ENCODE results near the gene GPBAR1. TPM values are rescaled to one million over a fixed set of nuclear protein-coding genes. Genes with fewer than 3 reads are reported as not detected.
A peak's percentile ranks its signal among the peaks of the same experiment; 100 is the strongest.

GPBAR1 gene
- total and polyA plus RNA-seq, 7 experiments from 2014 or later = 0.15 to 12.9 (median 1.8) TPM

- Mint-ChIP-seq H3K4me3 (peak overlapping the region in 3 of 10 donors; percentile 44 to 58 (median 50)), H3K9me3 (no peaks in the 10 kb centered on the region), H3K36me3 (peaks cover 4 to 30% (median 7%) of the 10 kb centered on the region in 5 donors), H3K4me1 (peaks cover 21 to 55% (median 43%) of the 10 kb centered on the region in 7 donors), H3K27ac (peak overlapping the region in 6 of 9 donors; percentile 49 to 91 (median 82)), H3K27me3 (no peaks in the 10 kb centered on the region)
- H3K27me3 ChIP-seq (ENCODE audit: control insufficient read depth in 2 of 2, insufficient read depth in 2 of 2, low read length in 2 of 2) = no peaks in the 10 kb centered on the region
- peaks cover 12 to 65% (median 28%) of the 10 kb centered on the region in 3 experiments for H3K36me3 ChIP-seq (ENCODE audit: control insufficient read depth in 2 of 3, insufficient read depth in 3 of 3, low read length in 3 of 3)
- ChIA-PET CTCF (interaction anchor here (0.6 to 3.3 kb wide), 2 partner anchors 9 to 72 kb away, joined by 3 to 18 read pairs; no protein-coding TSS in a partner anchor), POLR2A (interaction anchor here (4.6 to 6.8 kb wide), 2 partner anchors 8 to 9 kb away, joined by 30 to 125 read pairs; partner anchors contain the start of genes AAMP, PNKD and TMBIM1)
- no peak overlapping the region for H3K4me3 ChIP-seq (ENCODE audit: low read length)
- no peaks in the 10 kb centered on the region for H3K9me3 ChIP-seq (ENCODE audit: control insufficient read depth in 2 of 3, low read length in 3 of 3)
- ATAC-seq (no peak), DNase-seq (no peak)
- intact Hi-C loops (cut with micrococcal nuclease) = loop anchor here (10.0 kb wide), 2 partner anchors 613 to 973 kb away; partner anchors contain the start of genes TUBA4A (in 1 of the 2) and TUBA4B (in 1 of the 2)
- H3K27ac ChIP-seq (ENCODE audit: low read depth, low read length) = no peak overlapping the region
- peaks cover 36 to 38% of the 10 kb centered on the region in 2 donors for H3K4me1 ChIP-seq (ENCODE audit: control insufficient read depth in 2 of 2, insufficient read depth in 2 of 2, low read length in 2 of 2)
Observed at GRCh38 chr2:218281449-218281848, 20.6 kb downstream of the GPBAR1 start.

DNA sequence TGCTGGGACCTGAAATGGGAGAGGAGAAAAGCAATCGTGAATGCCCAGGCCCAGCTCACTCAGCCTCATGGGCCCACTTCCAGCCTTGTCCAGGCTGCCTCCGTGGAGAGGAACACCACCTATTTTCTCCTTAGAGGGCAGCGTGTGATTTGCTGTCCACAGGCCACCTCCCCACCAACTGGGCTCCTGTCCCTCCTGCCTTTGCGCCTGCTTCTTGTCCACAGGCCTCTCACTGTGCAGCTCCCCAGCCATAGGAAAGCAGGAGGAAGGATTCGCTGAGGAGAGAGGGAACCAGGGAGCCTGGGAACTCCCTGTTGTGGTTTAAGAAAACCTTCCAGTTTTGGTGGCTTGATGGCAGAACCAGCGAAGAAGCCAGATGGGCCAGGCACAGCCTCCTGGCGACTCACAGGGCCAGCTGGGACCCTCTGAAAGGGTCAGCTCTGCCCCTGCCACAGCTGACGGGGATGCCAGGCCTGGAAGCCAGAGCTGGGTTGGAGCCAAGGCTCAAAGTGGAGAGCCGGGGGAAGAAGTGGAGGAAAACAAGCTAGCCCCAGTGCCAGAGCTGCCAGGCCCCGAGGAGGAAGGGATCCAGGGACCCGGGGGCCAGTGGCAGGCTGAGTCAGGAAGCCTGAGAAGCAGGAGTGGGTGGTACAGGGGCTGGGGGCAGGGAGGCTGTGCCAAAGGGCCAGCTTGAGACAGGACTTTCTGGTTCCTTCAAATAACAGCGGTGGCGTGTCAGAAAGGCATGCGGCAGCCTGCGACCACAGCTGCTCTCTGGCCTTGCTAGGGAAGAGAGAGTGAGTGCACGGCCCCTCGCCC lies 21.6 kb downstream of the GPBAR1 start:
- Mint-ChIP-seq H3K36me3 (peaks cover under 1 to 24% (median 4%) of the 10 kb centered on the region in 5 donors), H3K4me1 (peaks cover 27 to 64% (median 51%) of the 10 kb centered on the region in 7 donors), H3K4me3 (peak overlapping the region in 1 of 10 donors; percentile 37), H3K9me3 (no peaks in the 10 kb centered on the region), H3K27me3 (no peaks in the 10 kb centered on the region), H3K27ac (peak overlapping the region in 6 of 9 donors; percentile 67 to 99 (median 82))
- POLR2A ChIA-PET = interaction anchor here (0.8 to 6.8 kb wide), 3 partner anchors 8 to 112 kb away, joined by 3 to 125 read pairs (median 30); partner anchors contain the start of genes AAMP, PNKD and TMBIM1
- H3K9me3 ChIP-seq (ENCODE audit: control insufficient read depth in 2 of 3, low read length in 3 of 3) = no peaks in the 10 kb centered on the region
- no peaks in the 10 kb centered on the region for H3K27me3 ChIP-seq (ENCODE audit: control insufficient read depth in 2 of 2, insufficient read depth in 2 of 2, low read length in 2 of 2)
- peak overlapping the region; percentile 47 for H3K27ac ChIP-seq (ENCODE audit: low read depth, low read length)
- CTCF ChIA-PET = interaction anchor here (0.9 to 3.3 kb wide), 4 partner anchors 10 to 74 kb away, joined by 3 to 18 read pairs (median 4); partner anchors contain the start of genes CATIP and TMBIM1
- peaks cover 42 to 43% of the 10 kb centered on the region in 2 donors for H3K4me1 ChIP-seq (ENCODE audit: control insufficient read depth in 2 of 2, insufficient read depth in 2 of 2, low read length in 2 of 2)
- H3K36me3 ChIP-seq (ENCODE audit: control insufficient read depth in 2 of 3, insufficient read depth in 3 of 3, low read length in 3 of 3) = peaks cover 12 to 56% (median 25%) of the 10 kb centered on the region in 3 experiments
- no peak overlapping the region for H3K4me3 ChIP-seq (ENCODE audit: low read length)
- no peak for ATAC-seq
- intact Hi-C loops (cut with micrococcal nuclease) = loop anchor here (10.0 kb wide), 2 partner anchors 612 to 972 kb away; partner anchors contain the start of genes TUBA4A (in 1 of the 2) and TUBA4B (in 1 of the 2)
- DNase-seq = no peak

DNA sequence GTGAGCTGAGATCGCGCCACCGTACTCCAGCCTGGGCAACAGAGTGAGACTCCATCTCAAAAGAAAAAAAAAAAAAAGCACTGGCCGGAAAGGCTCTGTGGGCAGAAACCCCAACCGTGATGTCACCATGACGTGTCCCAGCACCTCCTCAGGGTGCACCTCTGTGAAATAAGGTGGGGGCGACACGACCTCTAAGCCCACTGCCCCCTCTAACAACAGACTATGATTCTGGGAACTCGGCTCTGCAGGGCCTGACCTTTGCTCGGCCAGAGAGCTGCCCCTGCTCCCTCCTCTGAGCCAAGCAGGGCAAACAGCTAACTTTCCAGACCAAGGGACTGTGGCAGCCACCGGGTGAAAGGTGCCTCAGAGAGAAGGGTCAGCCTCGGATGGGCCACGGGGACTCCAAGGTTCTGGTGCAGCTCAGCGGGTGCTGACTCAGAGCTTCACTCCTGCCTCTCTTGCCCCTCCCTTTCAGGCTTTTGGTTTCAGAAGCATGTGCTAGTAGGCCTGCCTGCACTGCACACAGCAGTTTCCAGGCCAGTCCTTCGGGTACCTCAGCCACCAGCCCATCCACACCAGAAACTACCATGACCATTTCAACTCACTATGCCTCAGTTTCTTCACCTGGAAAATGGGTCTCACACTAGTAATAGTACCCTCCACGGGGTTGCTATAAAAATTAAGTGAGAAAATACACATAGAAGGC lies 23.4 kb downstream of the GPBAR1 start:
- H3K27ac Mint-ChIP-seq = peak overlapping the region; percentile 95 to 99 (median 99)
- Histone ChIP-seq H3K36me3 (ENCODE audit: control insufficient read depth in 2 of 3, insufficient read depth in 3 of 3, low read length in 3 of 3) (peaks cover 10 to 37% (median 17%) of the 10 kb centered on the region in 3 experiments), H3K9me3 (ENCODE audit: control insufficient read depth in 2 of 3, low read length in 3 of 3) (no peaks in the 10 kb centered on the region), H3K27ac (ENCODE audit: low read depth, low read length) (peak overlapping the region; percentile 93), H3K4me3 (ENCODE audit: low read length) (peak overlapping the region; percentile 1), H3K4me1 (ENCODE audit: control insufficient read depth in 2 of 2, insufficient read depth in 2 of 2, low read length in 2 of 2) (peaks cover 58 to 60% of the 10 kb centered on the region in 2 donors), H3K27me3 (ENCODE audit: control insufficient read depth in 2 of 2, insufficient read depth in 2 of 2, low read length in 2 of 2) (no peaks in the 10 kb centered on the region)
- intact Hi-C loops (cut with micrococcal nuclease) = loop anchor here (1.0 to 10.0 kb wide), 3 partner anchors 8 to 971 kb away; partner anchors contain the start of genes TMBIM1 (in 1 of the 2), TUBA4A (in 1 of the 2) and TUBA4B (in 1 of the 2)
- H3K4me1 Mint-ChIP-seq = peaks cover 43 to 80% (median 64%) of the 10 kb centered on the region in 7 donors
- H3K36me3 Mint-ChIP-seq = peaks cover 0 to 26% (median 4%) of the 10 kb centered on the region in 5 donors
- no peaks in the 10 kb centered on the region for H3K27me3 Mint-ChIP-seq
- H3K4me3 Mint-ChIP-seq = peak overlapping the region in 7 of 10 donors; percentile 33 to 96 (median 85)
- DNase-seq (peak in 1 of 9 donors; percentile 63), ATAC-seq (no peak)
- ChIA-PET POLR2A (interaction anchor here (0.7 to 6.8 kb wide), 5 partner anchors 10 to 112 kb away, joined by 3 to 125 read pairs (median 3); partner anchors contain the start of genes AAMP and PNKD), CTCF (interaction anchor here (2.1 to 3.3 kb wide), 2 partner anchors 9 to 12 kb away, joined by 5 to 18 read pairs; no protein-coding TSS in a partner anchor)
- H3K9me3 Mint-ChIP-seq = no peaks in the 10 kb centered on the region

DNA sequence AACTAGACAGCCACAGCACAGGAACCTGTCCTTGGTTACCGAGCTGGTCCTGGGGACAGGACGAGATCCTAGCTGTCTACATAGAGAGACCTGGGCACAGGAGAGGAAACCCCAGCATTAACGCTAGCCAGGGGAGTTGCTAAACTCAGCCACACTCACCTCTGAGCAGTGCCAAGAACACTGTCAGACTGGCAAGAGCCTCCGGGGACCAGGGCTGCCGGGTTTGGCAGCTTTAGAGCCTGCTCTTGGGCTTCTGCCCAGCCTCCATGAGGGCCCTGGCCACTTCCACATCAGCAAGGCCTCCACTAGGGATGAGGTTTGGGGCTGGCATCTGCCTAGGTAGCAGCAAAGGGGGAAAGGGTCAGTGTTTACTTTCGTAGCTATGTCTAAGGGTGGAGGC lies 24.8 kb downstream of the GPBAR1 start:
- H3K4me3 ChIP-seq (ENCODE audit: low read length) = peak overlapping the region; percentile 66
- ChIA-PET POLR2A (interaction anchor here (0.5 to 6.8 kb wide), 6 partner anchors 10 to 611 kb away, joined by 3 to 125 read pairs (median 9); partner anchors contain the start of genes AAMP and PNKD), CTCF (interaction anchor here (0.6 to 12.4 kb wide), 6 partner anchors 12 to 524 kb away, joined by 3 to 188 read pairs (median 14); partner anchors contain the start of genes AAMP, CATIP and PNKD)
- ATAC-seq (no peak), DNase-seq (no peak)
- H3K27me3 ChIP-seq (ENCODE audit: control insufficient read depth in 2 of 2, insufficient read depth in 2 of 2, low read length in 2 of 2) = no peaks in the 10 kb centered on the region
- Mint-ChIP-seq H3K27me3 (no peaks in the 10 kb centered on the region), H3K4me1 (peaks cover 53 to 86% (median 67%) of the 10 kb centered on the region in 7 donors), H3K4me3 (peak overlapping the region; percentile 85 to 97 (median 94)), H3K9me3 (no peaks in the 10 kb centered on the region), H3K27ac (peak overlapping the region; percentile 95 to 99 (median 99)), H3K36me3 (peaks cover 0 to 23% (median 3%) of the 10 kb centered on the region in 5 donors)
- H3K27ac ChIP-seq (ENCODE audit: low read depth, low read length) = peak overlapping the region; percentile 93
- peaks cover 70 to 73% of the 10 kb centered on the region in 2 donors for H3K4me1 ChIP-seq (ENCODE audit: control insufficient read depth in 2 of 2, insufficient read depth in 2 of 2, low read length in 2 of 2)
- intact Hi-C loops (cut with micrococcal nuclease) = loop anchor here (1.0 to 10.0 kb wide), 13 partner anchors 15 to 1873 kb away; partner anchors contain the start of genes AAMP (in 2 of the 2), PNKD (in 2 of the 2), ARPC2 (in 1 of the 2) and BCS1L (in 1 of the 2)
- peaks cover 0 to 24% (median 5%) of the 10 kb centered on the region in 3 experiments for H3K36me3 ChIP-seq (ENCODE audit: control insufficient read depth in 2 of 3, insufficient read depth in 3 of 3, low read length in 3 of 3)
- no peaks in the 10 kb centered on the region for H3K9me3 ChIP-seq (ENCODE audit: control insufficient read depth in 2 of 3, low read length in 3 of 3)

- peak overlapping the region; percentile 95 to 99 (median 99) for H3K27ac Mint-ChIP-seq
- CTCF ChIA-PET = interaction anchor here (1.3 to 12.4 kb wide), 6 partner anchors 12 to 110 kb away, joined by 3 to 188 read pairs (median 14); partner anchors contain the start of genes AAMP, CATIP and PNKD
- peaks cover 74 to 77% of the 10 kb centered on the region in 2 donors for H3K4me1 ChIP-seq (ENCODE audit: control insufficient read depth in 2 of 2, insufficient read depth in 2 of 2, low read length in 2 of 2)
Observed at GRCh38 chr2:218286570-218287459, 26.0 kb downstream of the GPBAR1 start.

More at GRCh38 chr2:218286570-218287459, 26.0 kb downstream of the GPBAR1 start:
- H3K9me3 Mint-ChIP-seq = no peaks in the 10 kb centered on the region
- H3K36me3 ChIP-seq (ENCODE audit: control insufficient read depth in 2 of 3, insufficient read depth in 3 of 3, low read length in 3 of 3) = peaks cover 0 to 13% (median 0%) of the 10 kb centered on the region in 3 experiments
- H3K9me3 ChIP-seq (ENCODE audit: control insufficient read depth in 2 of 3, low read length in 3 of 3) = no peaks in the 10 kb centered on the region
- intact Hi-C loops (cut with micrococcal nuclease) = loop anchor here (1.0 to 10.0 kb wide), 14 partner anchors 17 to 1875 kb away; partner anchors contain the start of genes AAMP (in 2 of the 2), CNOT9 (in 2 of the 2), PNKD (in 2 of the 2) and USP37 (in 2 of the 2)
- peak overlapping the region; percentile 66 for H3K4me3 ChIP-seq (ENCODE audit: low read length)
- peaks cover 53 to 87% (median 76%) of the 10 kb centered on the region in 7 donors for H3K4me1 Mint-ChIP-seq
- peak; percentile 53 to 90 (median 78) for DNase-seq
- no peaks in the 10 kb centered on the region for H3K27me3 ChIP-seq (ENCODE audit: control insufficient read depth in 2 of 2, insufficient read depth in 2 of 2, low read length in 2 of 2)
- peak overlapping the region; percentile 85 to 97 (median 94) for H3K4me3 Mint-ChIP-seq
- peak overlapping the region; percentile 93 for H3K27ac ChIP-seq (ENCODE audit: low read depth, low read length)
- POLR2A ChIA-PET = interaction anchor here (0.6 to 6.8 kb wide), 13 partner anchors 8 to 121 kb away, joined by 3 to 125 read pairs (median 3); partner anchors contain the start of genes AAMP, CATIP and PNKD
- ATAC-seq = peak; percentile 87
- peaks cover 0 to 20% (median 0%) of the 10 kb centered on the region in 5 donors for H3K36me3 Mint-ChIP-seq
- H3K27me3 Mint-ChIP-seq = no peaks in the 10 kb centered on the region
